PC-3 (cell line): ENCODE data around the gene ERCC8. TPM values are rescaled to one million over a fixed set of nuclear protein-coding genes. Genes with fewer than 3 reads are reported as not detected.

ENCODE experiments used
- ATAC-seq: fragments of 200-7000 bp; cut with Tn5 transposase; 2 replicates; pipeline ENCODE4 v1.9.1; 2020; ENCODE audit warnings: mild to moderate bottlenecking, moderate library complexity
- BruUV-seq: library from RNA; stranded (reverse); fragments of 400-500 nt; replicated peaks from 2 replicates; lab custom pipeline; 2021; lab: Mats Ljungman, UMichigan
- CTCF ChIA-PET: fragments of 300-600 bp; sonication (Branson Sonifier 250); formaldehyde crosslinking; loops from one replicate; lab custom pipeline; 2022; ENCODE audit warnings: antibody characterized with exemption; lab: Charles Lee
- POLR2A ChIA-PET: fragments of 300-600 bp; sonication (Branson Sonifier 250); formaldehyde crosslinking; loops from one replicate; lab custom pipeline; 2022; ENCODE audit warnings: antibody characterized with exemption; ENCODE audit not compliant: unreplicated experiment; lab: Charles Lee
- DNase-seq: peaks from one replicate; pipeline ENCODE4 v3.0.0-alpha.2; 2015
- H2AFZ ChIP-seq: fragments of 300-600 bp; sonication (generic); 2 replicates; pipeline ENCODE4 v1.6.0; 2016; ENCODE audit warnings: antibody characterized with exemption, low read length
- H3F3A ChIP-seq: fragments of 300-600 bp; sonication (generic); one replicate; pipeline ENCODE4 v1.6.0; 2017; ENCODE audit warnings: antibody characterized with exemption, low read length, control low read depth, mild to moderate bottlenecking; ENCODE audit not compliant: unreplicated experiment
- H3K27ac ChIP-seq: fragments of 300-600 bp; sonication (generic); 2 replicates; pipeline ENCODE4 v1.5.1; 2016; ENCODE audit warnings: mild to moderate bottlenecking, low read length
- H3K27me3 ChIP-seq: fragments of 300-600 bp; sonication (generic); 2 replicates; pipeline ENCODE4 v1.6.1; 2016; ENCODE audit warnings: low read length, mixed read lengths
- H3K36me3 ChIP-seq: fragments of 300-600 bp; sonication (generic); 2 replicates; pipeline ENCODE4 v1.6.1; 2016; ENCODE audit warnings: low read depth, mixed run types, low read length, mixed read lengths
- H3K4me1 ChIP-seq: fragments of 300-600 bp; sonication (generic); 2 replicates; pipeline ENCODE4 v1.5.1; 2016; ENCODE audit warnings: low read length; ENCODE audit not compliant: insufficient read depth
- H3K4me2 ChIP-seq: fragments of 300-600 bp; sonication (generic); 2 replicates; pipeline ENCODE4 v1.6.0; 2016; ENCODE audit warnings: low read length
- H3K4me3 ChIP-seq: fragments of 300-600 bp; sonication (generic); 2 replicates; pipeline ENCODE4 v1.5.1; 2016; ENCODE audit warnings: mild to moderate bottlenecking, low read length, mixed read lengths
- H3K79me2 ChIP-seq: fragments of 300-600 bp; sonication (generic); 2 replicates; pipeline ENCODE4 v1.6.1; 2017; ENCODE audit warnings: low read length, mixed read lengths
- H3K9ac ChIP-seq: fragments of 300-600 bp; sonication (generic); 2 replicates; pipeline ENCODE4 v1.6.0; 2016; ENCODE audit warnings: mild to moderate bottlenecking, low read length
- H3K9me2 ChIP-seq: fragments of 300-600 bp; sonication (generic); replicated peaks from 2 replicates; pipeline ENCODE4 v1.6.1; 2016; ENCODE audit warnings: mixed run types, low read length, mixed read lengths
- H3K9me3 ChIP-seq: fragments of 300-600 bp; sonication (generic); 2 replicates; pipeline ENCODE4 v1.6.1; 2016; ENCODE audit warnings: low read length, mixed read lengths
- H4K20me1 ChIP-seq: fragments of 300-600 bp; sonication (generic); 2 replicates; pipeline ENCODE4 v1.6.1; 2016; ENCODE audit warnings: low read length, mixed read lengths
- CTCF ChIP-seq: fragments of 300-600 bp; sonication (generic); conservative IDR thresholded peaks from 2 replicates; pipeline ENCODE4 v1.5.1; 2017; ENCODE audit warnings: antibody characterized with exemption, low read depth, mild to moderate bottlenecking, low read length
- EZH2 ChIP-seq: fragments of 300-600 bp; sonication (generic); IDR thresholded peaks from one replicate; pipeline ENCODE4 v1.6.1; 2017; ENCODE audit warnings: antibody characterized with exemption, mild to moderate bottlenecking, low read length; ENCODE audit not compliant: unreplicated experiment
- EZH2phosphoT487 ChIP-seq: fragments of 300-600 bp; sonication (generic); IDR thresholded peaks from 2 replicates; pipeline ENCODE4 v1.6.1; 2018; ENCODE audit warnings: mild to moderate bottlenecking, antibody characterized with exemption, low read length, borderline replicate concordance
- intact Hi-C: fragments of 100-400 bp; cut with micrococcal nuclease; formaldehyde crosslinking; loops from 2 replicates; pipeline ENCODE4 v1.9.0; 2023
- total RNA-seq: library from RNA; depleted of rRNA; stranded (reverse); fragments of >200 nt; gene quantifications from 2 replicates; pipeline ENCODE4 v1.2.3, GENCODE V29; 2014

The ERCC8 gene
- total RNA-seq, 1 experiment from 2014 or later, result 2.1 TPM

- H3K27ac ChIP-seq, result no peak overlapping the region
- H3K9ac ChIP-seq, result no peak overlapping the region
- H4K20me1 ChIP-seq, result no peaks in the 10 kb centered on the region
- H3F3A ChIP-seq, result no peaks in the 10 kb centered on the region
- POLR2A ChIA-PET, result no interaction called here
- no peak overlapping the region for H3K4me2 ChIP-seq
- no peaks in the 10 kb centered on the region for H3K4me1 ChIP-seq
- no peak overlapping the region for H2AFZ ChIP-seq
- BruUV-seq, result no TSS peak
- peaks cover 47% of the 10 kb centered on the region for H3K79me2 ChIP-seq
- H3K4me3 ChIP-seq, result no peak overlapping the region
- H3K9me3 ChIP-seq, result no peaks in the 10 kb centered on the region
- H3K36me3 ChIP-seq, result no peaks in the 10 kb centered on the region
- H3K9me2 ChIP-seq, result no peaks in the 10 kb centered on the region
- intact Hi-C loops, result no loop called here
- H3K27me3 ChIP-seq, result no peaks in the 10 kb centered on the region
- CTCF ChIA-PET, result no interaction called here
- ATAC-seq (no peak), DNase-seq (no peak)
- TF ChIP-seq EZH2, result no peak
- TF ChIP-seq EZH2phosphoT487, result no peak
- TF ChIP-seq CTCF, result no peak
Measured at GRCh38 chr5:60972231-60972630, 27.4 kb upstream of the ERCC8 start.

- Histone ChIP-seq H3K4me2 (no peak overlapping the region), H3K36me3 (no peaks in the 10 kb centered on the region), H3F3A (no peaks in the 10 kb centered on the region), H3K79me2 (peaks cover 58% of the 10 kb centered on the region), H3K4me3 (no peak overlapping the region), H3K9ac (no peak overlapping the region), H3K27ac (no peak overlapping the region), H3K9me2 (no peaks in the 10 kb centered on the region), H3K27me3 (no peaks in the 10 kb centered on the region), H2AFZ (no peak overlapping the region), H3K9me3 (no peaks in the 10 kb centered on the region), H3K4me1 (no peaks in the 10 kb centered on the region), H4K20me1 (no peaks in the 10 kb centered on the region)
- TF ChIP-seq EZH2, result no peak
- TF ChIP-seq EZH2phosphoT487, result no peak
- no peak for TF ChIP-seq CTCF
- BruUV-seq, result no TSS peak
- POLR2A ChIA-PET, result interaction anchor here (0.7 to 0.8 kb wide), 2 partner anchors 342 to 370 kb away, joined by 15 to 16 read pairs; no protein-coding TSS in a partner anchor
- CTCF ChIA-PET, result no interaction called here
- no peak for ATAC-seq
- no peak for DNase-seq
- intact Hi-C loops, result no loop called here
Measured at GRCh38 chr5:60961685-60962084, 16.8 kb upstream of the ERCC8 start.

- Histone ChIP-seq H3K4me1 (no peaks in the 10 kb centered on the region), H3K4me2 (no peak overlapping the region), H3K36me3 (no peaks in the 10 kb centered on the region), H3K79me2 (peaks cover 58% of the 10 kb centered on the region), H3K9me3 (no peaks in the 10 kb centered on the region), H3F3A (no peaks in the 10 kb centered on the region), H3K9me2 (no peaks in the 10 kb centered on the region), H4K20me1 (no peaks in the 10 kb centered on the region), H3K27me3 (no peaks in the 10 kb centered on the region), H2AFZ (no peak overlapping the region), H3K9ac (no peak overlapping the region), H3K27ac (no peak overlapping the region), H3K4me3 (no peak overlapping the region)
- peak; percentile 56 for TF ChIP-seq CTCF
- no peak for TF ChIP-seq EZH2phosphoT487
- no peak for TF ChIP-seq EZH2
- intact Hi-C loops, result no loop called here
- ATAC-seq (no peak), DNase-seq (peak; percentile 16)
- POLR2A ChIA-PET, result interaction anchor here (0.7 kb wide), 1 partner anchor 384 kb away, joined by 7 read pairs; no protein-coding TSS in a partner anchor
- CTCF ChIA-PET, result interaction anchor here (0.7 kb wide), 1 partner anchor 344 kb away, joined by 3 read pairs; no protein-coding TSS in a partner anchor
- BruUV-seq, result no TSS peak
Measured at GRCh38 chr5:60960591-60960990, 15.7 kb upstream of the ERCC8 start.
